Measurements from ENCODE around the gene CROCC2. TPM values are rescaled to one million over a fixed set of nuclear protein-coding genes. Genes with fewer than 3 reads are reported as not detected.

The CROCC2 gene
- total RNA-seq, 1 experiment from 2014 or later: not detected

- Histone ChIP-seq H3K9me2 (ENCODE audit: insufficient read depth) (no peaks in the 10 kb centered on the region), H2AFZ (ENCODE audit: low read depth, low read length, poor library complexity, severe bottlenecking) (no peak overlapping the region), H3K9me3 (ENCODE audit: control insufficient read depth in 1 of 2, insufficient read depth in 1 of 2, low read depth in 1 of 2, low read length in 2 of 2) (no peaks in the 10 kb centered on the region), H3K36me3 (ENCODE audit: control insufficient read depth in 1 of 2, insufficient read depth in 2 of 2, low read length in 2 of 2) (no peaks in the 10 kb centered on the region), H3K27me3 (ENCODE audit: insufficient read depth, low read length) (no peaks in the 10 kb centered on the region), H3K79me2 (ENCODE audit: insufficient read depth, low read length) (no peaks in the 10 kb centered on the region), H3K4me3 (replicated peaks in 1 of 2; ENCODE audit: low read depth in 1 of 2, low read length in 2 of 2) (no peak overlapping the region), H3K27ac (ENCODE audit: low read depth, low read length) (no peak overlapping the region), H3K9ac (ENCODE audit: low read length) (no peak overlapping the region), H4K20me1 (ENCODE audit: insufficient read depth) (no peaks in the 10 kb centered on the region), H3K4me2 (ENCODE audit: low read length) (no peak overlapping the region), H3K4me1 (ENCODE audit: control insufficient read depth in 1 of 2, insufficient read depth in 2 of 2, low read length in 2 of 2) (peaks cover 5 to 18% of the 10 kb centered on the region in 2 experiments)
- POLR2A ChIA-PET: no interaction called here
- DNase-seq (ENCODE audit: low read depth, low spot score) (no peak), ATAC-seq (no peak)
- no peak for TF ChIP-seq TCF7L2 (IDR thresholded peaks at IDR 0.05; ENCODE audit: borderline replicate concordance, extremely low read depth, insufficient read depth, insufficient read length)
- no peak for TF ChIP-seq SP1 (IDR thresholded peaks at IDR 0.05; ENCODE audit: low read depth)
- TF ChIP-seq POLR2A (IDR thresholded peaks at IDR 0.05; ENCODE audit: borderline replicate concordance, extremely low read depth, insufficient read depth, insufficient read length): no peak
- TF ChIP-seq ZFX (IDR thresholded peaks at IDR 0.05): no peak
- TF ChIP-seq EZH2phosphoT487 (IDR thresholded peaks at IDR 0.05; ENCODE audit: borderline replicate concordance): no peak
- RAD21 ChIA-PET (ENCODE audit: low non-redundant PET in 1 of 2, low total read pairs in 2 of 2, uncharacterized antibody in 2 of 2, unreplicated experiment in 2 of 2): no interaction called here
- CTCF ChIA-PET: no interaction called here
- intact Hi-C loops (cut with micrococcal nuclease): no loop called here
- BruUV-seq (replicated peaks): no TSS peak
These were observed 17.8 kb upstream of the CROCC2 start for GRCh38 chr2:240888130-240888889.

GRCh38 chr2:240888890-240889573 lies 17.1 kb upstream of the CROCC2 start:
- Histone ChIP-seq H3K36me3 (ENCODE audit: control insufficient read depth in 1 of 2, insufficient read depth in 2 of 2, low read length in 2 of 2) (no peaks in the 10 kb centered on the region), H4K20me1 (ENCODE audit: insufficient read depth) (no peaks in the 10 kb centered on the region), H3K9me3 (ENCODE audit: control insufficient read depth in 1 of 2, insufficient read depth in 1 of 2, low read depth in 1 of 2, low read length in 2 of 2) (no peaks in the 10 kb centered on the region), H3K4me2 (ENCODE audit: low read length) (no peak overlapping the region), H3K27me3 (ENCODE audit: insufficient read depth, low read length) (no peaks in the 10 kb centered on the region), H2AFZ (ENCODE audit: low read depth, low read length, poor library complexity, severe bottlenecking) (no peak overlapping the region), H3K79me2 (ENCODE audit: insufficient read depth, low read length) (no peaks in the 10 kb centered on the region), H3K4me1 (ENCODE audit: control insufficient read depth in 1 of 2, insufficient read depth in 2 of 2, low read length in 2 of 2) (peaks cover 12 to 25% of the 10 kb centered on the region in 2 experiments), H3K9me2 (ENCODE audit: insufficient read depth) (no peaks in the 10 kb centered on the region), H3K9ac (ENCODE audit: low read length) (no peak overlapping the region), H3K27ac (ENCODE audit: low read depth, low read length) (no peak overlapping the region), H3K4me3 (replicated peaks in 1 of 2; ENCODE audit: low read depth in 1 of 2, low read length in 2 of 2) (no peak overlapping the region)
- intact Hi-C loops (cut with micrococcal nuclease): no loop called here
- POLR2A ChIA-PET: no interaction called here
- DNase-seq (ENCODE audit: low read depth, low spot score): no peak
- RAD21 ChIA-PET (ENCODE audit: low non-redundant PET in 1 of 2, low total read pairs in 2 of 2, uncharacterized antibody in 2 of 2, unreplicated experiment in 2 of 2): no interaction called here
- no TSS peak for BruUV-seq (replicated peaks)
- TF ChIP-seq MAX (IDR thresholded peaks at IDR 0.05): no peak
- no peak for TF ChIP-seq ZFX (IDR thresholded peaks at IDR 0.05)
- TF ChIP-seq SP1 (IDR thresholded peaks at IDR 0.05; ENCODE audit: low read depth): no peak
- TF ChIP-seq RAD21 (IDR thresholded peaks at IDR 0.05; ENCODE audit: low read depth): no peak
- ATAC-seq: no peak
- CTCF ChIA-PET: no interaction called here
